Tibial nerve (tissue), 4 donors: Measurements from ENCODE around the gene GRB10. TPM values are rescaled to one million over a fixed set of nuclear protein-coding genes. Genes with fewer than 3 reads are reported as not detected.

Experiments
- DNase-seq, 2 donors: peaks; one replicate each; pipeline ENCODE4 v3.0.0-alpha.2; 2019; ENCODE audit warnings: low spot score in 2 of 2
- H3K27ac ChIP-seq, 4 donors: fragments of 200-600 bp; sonication (generic) in 3 of 4; one replicate each; pipeline ENCODE4 v1.5.1; 2017 to 2019; ENCODE audit warnings: mild to moderate bottlenecking in 1 of 4
- H3K27me3 ChIP-seq, 2 donors: fragments of 200-600 bp; sonication (generic) in 1 of 2; one replicate each; pipeline versions ENCODE4 v1.5.1 to v1.6.0; 2017 to 2019
- H3K36me3 ChIP-seq, 3 donors: fragments of 200-600 bp; sonication (generic); one replicate each; pipeline ENCODE4 v1.5.1; 2018 to 2019
- H3K4me1 ChIP-seq, 4 donors: fragments of 200-600 bp; sonication (generic) in 3 of 4; one replicate each; pipeline ENCODE4 v1.5.1; 2017 to 2019
- H3K4me3 ChIP-seq, 4 donors: fragments of 200-600 bp; sonication (generic) in 3 of 4; one replicate each; pipeline ENCODE4 v1.5.1; 2017 to 2019; ENCODE audit warnings: mild to moderate bottlenecking in 1 of 4, moderate library complexity in 1 of 4
- H3K9me3 ChIP-seq, 4 donors: fragments of 200-600 bp; sonication (generic) in 3 of 4; one replicate each; pipeline ENCODE4 v1.5.1; 2017 to 2019
- CTCF ChIP-seq, 5 experiments: fragments of 200-600 bp in 3 of 5; fragments of 450-650 bp in 2 of 5; sonication (generic) in 3 of 5; IDR thresholded peaks; one replicate each; pipeline ENCODE4 v1.5.1; 2016 to 2019; ENCODE audit warnings: antibody characterized with exemption in 5 of 5, mild to moderate bottlenecking in 3 of 5, moderate library complexity in 2 of 5
- EP300 ChIP-seq, 2 donors: sonication (generic); formaldehyde crosslinking; IDR thresholded peaks; one replicate each; pipeline ENCODE4 v1.6.1; 2017; ENCODE audit warnings: antibody characterized with exemption in 2 of 2, mild to moderate bottlenecking in 1 of 2
- POLR2A ChIP-seq, 2 donors: fragments of 450-650 bp; IDR thresholded peaks; one replicate each; pipeline ENCODE4 v1.6.1; 2017; ENCODE audit warnings: antibody characterized with exemption in 2 of 2, mild to moderate bottlenecking in 2 of 2, moderate library complexity in 2 of 2
- WGBS, 2 donors: methylation state at CpG; one replicate each; pipeline ENCODE4 v1.1.5; 2018; 5-methylcytosine and 5-hydroxymethylcytosine counted together
- total RNA-seq, 4 donors: library from RNA; depleted of rRNA; stranded (reverse); fragments of >200 nt; gene quantifications; one replicate each; pipeline ENCODE4 v1.1.0, GENCODE V29; 2016

Gene GRB10
- total RNA-seq, 4 donors from 2014 or later, result 34.1 to 73.9 (median 56.0) TPM

GRCh38 chr7:50707236-50708006 lies 75.3 kb downstream of the GRB10 start:
- Histone ChIP-seq H3K4me1 (peaks cover 0 to 33% (median 6%) of the 10 kb centered on the region in 4 donors), H3K27ac (no peak overlapping the region), H3K4me3 (no peak overlapping the region), H3K9me3 (no peaks in the 10 kb centered on the region), H3K27me3 (no peaks in the 10 kb centered on the region), H3K36me3 (peaks cover 0 to 16% (median 0%) of the 10 kb centered on the region in 3 donors)
- 58 to 59% methylated on average over 9 of the region's 9 CpGs for WGBS, 2 donors
- no peak for TF ChIP-seq POLR2A (IDR thresholded peaks at IDR 0.05)
- no peak for TF ChIP-seq EP300 (IDR thresholded peaks at IDR 0.05)
- TF ChIP-seq CTCF (IDR thresholded peaks at IDR 0.05), result no peak
- DNase-seq, result no peak

GRCh38 chr7:50706469-50706937 lies 76.2 kb downstream of the GRB10 start:
- no peak for DNase-seq
- H3K4me1 ChIP-seq, result peaks cover 0 to 24% (median 1%) of the 10 kb centered on the region in 4 donors
- 88 to 89% methylated on average over 5 of the region's 5 CpGs for WGBS, 2 donors
- H3K27me3 ChIP-seq, result no peaks in the 10 kb centered on the region
- no peak overlapping the region for H3K27ac ChIP-seq
- H3K9me3 ChIP-seq, result no peaks in the 10 kb centered on the region
- peaks cover 0 to 23% (median 0%) of the 10 kb centered on the region in 3 donors for H3K36me3 ChIP-seq
- no peak for TF ChIP-seq EP300 (IDR thresholded peaks at IDR 0.05)
- no peak overlapping the region for H3K4me3 ChIP-seq

- peaks cover 0 to 18% (median 0%) of the 10 kb centered on the region in 4 donors for H3K4me1 ChIP-seq
- WGBS, 2 donors, result 89 to 93% methylated on average over 6 of the region's 6 CpGs
- TF ChIP-seq POLR2A (IDR thresholded peaks at IDR 0.05) (no peak), EP300 (IDR thresholded peaks at IDR 0.05) (no peak), CTCF (IDR thresholded peaks at IDR 0.05) (no peak)
- H3K4me3 ChIP-seq, result no peak overlapping the region
- DNase-seq, result no peak
- no peaks in the 10 kb centered on the region for H3K27me3 ChIP-seq
- no peaks in the 10 kb centered on the region for H3K9me3 ChIP-seq
- no peak overlapping the region for H3K27ac ChIP-seq
- H3K36me3 ChIP-seq, result peaks cover 0 to 23% (median 0%) of the 10 kb centered on the region in 3 donors
These were observed 77.9 kb downstream of the GRB10 start for GRCh38 chr7:50704844-50705243.

- DNase-seq, result no peak
- H3K4me1 ChIP-seq, result peaks cover 0 to 18% (median 0%) of the 10 kb centered on the region in 4 donors
- H3K27me3 ChIP-seq, result no peaks in the 10 kb centered on the region
- no peaks in the 10 kb centered on the region for H3K9me3 ChIP-seq
- peaks cover 0 to 23% (median 0%) of the 10 kb centered on the region in 3 donors for H3K36me3 ChIP-seq
- H3K4me3 ChIP-seq, result no peak overlapping the region
- TF ChIP-seq POLR2A (IDR thresholded peaks at IDR 0.05), result no peak
- TF ChIP-seq EP300 (IDR thresholded peaks at IDR 0.05), result no peak
- no peak for TF ChIP-seq CTCF (IDR thresholded peaks at IDR 0.05)
- H3K27ac ChIP-seq, result no peak overlapping the region
- WGBS, 2 donors, result 87 to 93% methylated on average over 6 of the region's 6 CpGs
These were observed 79.0 kb downstream of the GRB10 start for GRCh38 chr7:50703654-50704053.

- TF ChIP-seq CTCF (IDR thresholded peaks at IDR 0.05) (no peak), EP300 (IDR thresholded peaks at IDR 0.05) (no peak), POLR2A (IDR thresholded peaks at IDR 0.05) (no peak)
- Histone ChIP-seq H3K36me3 (peaks cover 0 to 23% (median 0%) of the 10 kb centered on the region in 3 donors), H3K4me3 (no peak overlapping the region), H3K27me3 (no peaks in the 10 kb centered on the region), H3K27ac (no peak overlapping the region), H3K4me1 (peaks cover 0 to 4% (median 0%) of the 10 kb centered on the region in 4 donors), H3K9me3 (no peaks in the 10 kb centered on the region)
- no peak for DNase-seq
These were observed 83.6 kb downstream of the GRB10 start for GRCh38 chr7:50699143-50699542.
